DMS 273 (cell line): ENCODE data around the gene UGT2A3.

Source experiments
- DNase-seq: peaks from one replicate; lab custom pipeline; 2025; ENCODE audit not compliant: unreplicated experiment; lab: John Stamatoyannopoulos, UW

The UGT2A3 gene

DNA sequence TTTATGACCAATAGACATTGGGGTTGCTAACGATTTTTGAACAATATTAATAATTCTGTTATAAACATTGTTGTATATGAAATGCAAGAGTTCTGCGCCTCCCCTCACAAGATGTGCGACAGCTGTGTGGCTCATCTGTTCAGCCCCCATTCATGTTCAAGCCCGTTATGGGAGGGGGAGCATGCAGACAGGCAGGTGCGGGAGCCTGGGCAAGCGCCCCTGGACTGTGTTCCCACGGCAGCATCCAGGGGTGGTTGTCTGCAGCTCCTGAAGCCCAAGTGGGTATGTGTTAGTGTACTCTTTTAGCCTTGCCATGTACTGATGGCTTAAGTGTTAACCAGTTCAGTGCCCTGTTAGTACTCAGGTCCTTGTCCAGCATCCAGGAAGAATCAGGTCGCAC, 34.6 kb downstream of the UGT2A3 start:
- DNase-seq, result no peak

- DNase-seq, result no peak
Observed at GRCh38 chr4:68912807-68913206, 38.8 kb downstream of the UGT2A3 start.

DNA sequence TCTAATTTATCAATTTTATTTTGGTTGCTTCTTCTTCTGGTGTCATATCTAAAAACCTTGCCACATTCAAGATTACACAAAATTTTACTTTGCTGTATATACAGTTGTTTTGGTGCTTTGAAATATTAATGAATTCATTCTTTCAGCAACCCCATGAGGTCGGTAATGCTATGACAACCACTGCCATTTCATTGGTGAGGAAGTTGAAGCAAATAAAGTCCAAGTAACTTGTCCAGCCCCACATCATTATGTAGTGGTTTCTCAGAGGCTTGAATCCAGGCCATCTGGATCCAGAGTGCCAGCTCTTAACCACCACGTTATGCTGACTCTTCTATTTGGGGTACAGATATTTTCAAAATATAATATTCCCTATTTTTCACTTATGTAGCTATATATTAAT, 42.2 kb downstream of the UGT2A3 start:
- DNase-seq, result no peak

DNA sequence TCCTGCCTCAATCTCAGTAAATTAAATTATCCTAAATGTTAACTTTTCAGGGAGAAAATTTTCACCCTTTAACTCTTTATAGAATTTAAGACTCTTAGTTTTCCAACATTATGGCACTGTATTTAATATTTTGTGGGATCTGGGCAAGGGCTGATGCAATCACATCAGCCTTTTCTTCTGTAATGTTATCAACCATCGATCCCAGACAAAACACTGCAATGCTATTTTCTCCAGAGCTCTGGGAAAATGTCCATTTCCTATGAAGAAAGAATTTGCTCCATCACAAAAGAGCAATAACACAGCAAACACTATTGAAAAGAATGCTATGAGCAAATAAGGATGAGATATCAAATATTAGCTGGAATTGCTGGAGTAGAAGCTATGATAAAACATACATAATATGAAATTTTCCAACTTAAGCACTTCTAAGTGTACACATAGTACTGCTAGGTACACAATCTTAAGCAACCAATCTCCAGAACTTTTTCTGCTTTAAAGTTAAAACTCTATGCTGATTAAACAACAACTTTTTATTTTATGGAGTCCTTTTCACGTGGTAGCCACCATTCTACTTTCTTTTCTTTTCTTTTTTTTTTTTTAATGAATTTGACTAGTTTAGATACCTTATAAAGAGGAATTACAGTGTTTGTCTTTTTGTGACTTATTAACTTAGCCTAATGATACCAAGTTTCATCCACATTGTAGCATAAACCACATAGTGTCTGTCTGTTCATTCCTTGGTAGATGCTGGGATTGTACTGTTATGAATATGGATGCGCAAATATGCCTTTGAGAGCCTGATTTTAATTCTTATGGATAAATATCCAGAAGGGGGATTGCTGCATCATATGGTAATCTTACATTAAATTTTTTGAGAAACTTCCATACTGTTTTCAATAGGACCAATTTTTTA, 43.6 kb downstream of the UGT2A3 start:
- DNase-seq, result no peak

DNA sequence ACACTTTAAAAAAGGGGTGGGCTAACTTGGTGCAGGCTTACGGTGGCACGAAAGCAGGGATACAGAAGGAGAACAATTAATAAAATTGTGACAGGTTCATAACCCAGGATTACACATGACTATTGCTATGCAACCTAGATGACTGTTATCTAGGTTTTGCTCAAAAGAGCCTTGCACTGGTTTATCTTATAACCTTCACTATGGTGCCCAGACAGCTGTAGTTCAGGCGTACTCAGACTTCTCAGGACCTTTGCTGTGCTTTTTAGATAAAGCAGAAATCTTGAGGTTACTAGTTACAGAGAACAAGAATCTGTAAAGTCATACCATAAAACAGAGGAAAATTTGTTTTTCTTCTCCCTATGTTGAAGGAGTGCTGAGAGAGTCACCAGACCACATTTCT, 44.4 kb downstream of the UGT2A3 start:
- no peak for DNase-seq

GRCh38 chr4:68906780-68907137, 44.8 kb downstream of the UGT2A3 start:
- no peak for DNase-seq

DNA sequence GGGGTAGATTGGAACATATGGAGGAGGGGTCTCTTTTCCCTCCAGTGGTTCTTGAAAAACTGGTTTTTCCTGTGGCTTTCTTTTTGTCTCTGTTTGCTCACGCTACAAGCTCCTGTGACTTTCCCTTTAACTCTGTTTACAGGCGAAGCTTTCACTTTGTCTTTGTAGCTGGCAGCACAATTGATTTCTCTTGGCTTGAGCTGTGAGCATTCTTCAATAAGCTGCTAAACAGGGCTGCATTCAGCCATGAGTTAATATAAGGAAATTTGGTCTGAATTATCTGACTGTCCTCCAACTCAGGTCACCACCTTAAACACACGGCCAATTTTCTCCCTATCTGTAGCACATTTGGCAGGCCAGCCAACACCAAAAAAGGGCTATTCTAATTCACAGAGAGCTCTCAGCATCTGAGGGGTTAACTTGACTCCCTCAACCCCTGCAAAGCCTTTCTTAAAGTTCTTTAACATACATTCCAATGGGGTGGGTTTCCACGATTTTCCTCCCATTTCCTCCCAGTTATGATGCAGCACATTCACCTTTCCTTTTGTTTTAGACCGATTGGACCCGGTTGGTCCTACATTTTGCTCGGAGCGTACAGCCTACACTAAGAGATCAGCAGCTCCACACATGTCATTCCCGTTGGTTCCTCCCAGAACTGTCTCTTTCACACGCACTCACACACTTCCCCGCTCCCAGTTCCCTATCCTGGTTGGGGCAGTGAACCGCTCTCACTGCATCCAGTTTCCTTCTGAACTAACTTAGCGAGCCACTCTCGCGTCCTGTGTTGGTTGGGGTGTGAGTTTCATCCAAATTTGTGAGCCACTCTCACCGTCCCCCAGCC, 45.4 kb downstream of the UGT2A3 start:
- DNase-seq, result no peak

DNA sequence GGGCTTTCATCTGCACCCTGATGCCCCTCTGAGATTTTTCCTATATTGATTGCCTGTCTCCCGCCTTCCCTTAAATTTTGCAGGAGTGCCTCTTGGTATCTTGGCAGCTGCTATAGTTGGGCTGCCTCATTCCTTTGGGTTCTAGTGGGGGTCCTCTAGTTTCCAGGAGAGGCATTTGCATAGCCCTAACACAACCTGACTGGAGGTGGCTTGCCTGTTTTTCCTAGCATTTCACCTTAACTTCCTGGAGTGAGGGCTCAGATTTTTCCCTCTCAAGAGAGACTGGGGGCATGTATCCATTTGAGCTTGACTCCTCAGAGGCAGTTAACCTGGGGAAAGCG, 46.0 kb downstream of the UGT2A3 start:
- DNase-seq, result no peak

GRCh38 chr4:68904786-68905185, 46.8 kb downstream of the UGT2A3 start:
- DNase-seq, result no peak

DNA sequence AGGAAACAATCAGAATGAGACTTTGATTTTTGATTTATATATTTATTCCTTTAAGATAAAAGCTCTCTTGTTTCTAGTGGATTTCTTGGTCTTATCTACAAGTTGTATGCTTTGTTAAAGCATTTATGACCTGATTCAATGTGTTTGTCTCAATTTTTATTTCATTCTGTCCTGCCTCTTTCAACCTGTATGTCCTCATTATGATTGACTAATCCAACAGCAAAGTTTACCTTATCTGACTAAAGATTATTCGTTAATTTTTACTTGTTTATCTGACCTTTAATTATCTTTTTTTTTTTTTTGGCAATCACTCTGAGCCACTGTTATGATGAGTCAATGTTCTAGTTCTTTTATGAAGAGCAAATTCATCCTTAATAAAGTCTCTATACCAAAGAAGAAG, 54.9 kb downstream of the UGT2A3 start:
- DNase-seq, result no peak

DNA sequence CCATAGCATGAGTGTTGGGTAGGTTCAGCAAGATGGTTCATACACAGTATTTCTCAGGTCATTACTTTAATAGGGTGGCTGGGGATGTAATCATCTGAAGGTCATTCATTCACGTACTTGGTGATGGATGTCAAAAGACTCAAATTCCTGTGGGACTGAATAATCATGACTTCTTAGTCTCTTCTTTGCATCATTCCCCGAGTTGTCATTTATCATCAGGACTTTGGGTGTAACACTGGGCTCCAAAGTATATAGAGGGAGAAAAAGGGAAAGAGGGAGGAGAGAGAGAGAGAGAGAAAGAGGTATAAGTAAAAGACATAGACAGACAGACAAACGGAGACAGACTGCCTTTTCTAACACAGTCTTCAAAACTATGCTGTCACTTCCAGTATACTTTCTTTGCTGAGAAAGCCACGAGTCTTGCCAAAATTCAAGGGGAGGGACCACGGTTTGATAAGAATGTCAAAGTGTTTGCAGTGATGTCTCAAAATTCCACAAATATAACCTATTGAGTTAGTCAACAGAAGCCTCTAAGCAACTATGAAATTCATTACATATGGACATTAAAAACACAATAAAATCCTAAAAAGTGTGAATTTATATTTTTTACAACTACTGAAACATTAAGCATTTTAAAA, 55.9 kb downstream of the UGT2A3 start:
- no peak for DNase-seq

DNA sequence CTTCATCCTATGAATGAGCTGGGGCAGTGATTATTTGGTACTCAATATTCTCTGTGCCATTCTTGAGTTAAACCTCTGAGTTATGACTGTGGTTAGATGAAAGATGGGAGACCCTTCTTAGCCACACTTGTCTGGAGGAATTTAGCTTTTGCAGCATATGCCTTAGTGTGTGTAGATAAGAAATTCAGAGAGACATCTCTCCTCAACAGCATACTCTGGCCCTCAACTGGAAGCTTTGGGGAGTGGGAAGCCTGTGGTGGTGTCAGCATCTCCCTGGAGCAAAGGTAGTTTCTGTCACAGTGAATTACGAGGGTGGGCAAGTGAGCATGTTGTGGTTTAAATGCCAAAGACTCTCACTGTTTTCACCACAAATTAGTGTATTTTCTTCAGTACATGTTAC, 58.7 kb downstream of the UGT2A3 start:
- no peak for DNase-seq

- DNase-seq, result no peak
Observed at GRCh38 chr4:68891678-68892077, 59.9 kb downstream of the UGT2A3 start.

DNA sequence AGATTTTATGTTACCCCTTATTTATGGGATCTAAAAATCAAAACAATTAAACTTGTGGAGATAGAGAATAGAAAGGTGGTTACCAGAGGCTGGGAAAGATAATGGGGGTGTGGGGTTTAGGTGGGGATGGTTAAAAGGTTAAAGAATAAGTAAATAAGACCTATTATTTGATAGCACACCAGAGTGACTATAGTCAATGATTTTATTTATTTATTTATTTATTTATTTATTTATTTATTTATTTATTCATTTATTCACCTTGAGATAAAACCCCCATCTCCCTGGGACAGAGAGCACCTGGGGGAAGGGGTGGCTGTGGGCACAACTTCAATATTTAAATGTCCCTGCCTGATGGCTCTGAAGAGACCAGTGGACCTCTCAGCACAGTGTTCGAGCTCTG, 66.1 kb downstream of the UGT2A3 start:
- DNase-seq, result no peak

GRCh38 chr4:68883870-68884269, 67.7 kb downstream of the UGT2A3 start:
- DNase-seq, result no peak
